HG02588 (cell line): Measurements from ENCODE around the gene CRABP1.

ENCODE experiments used
- ATAC-seq: cut with Tn5 transposase; IDR thresholded peaks from one replicate; pipeline ENCODE4 v1.9.1; 2021; ENCODE audit warnings: mild to moderate bottlenecking, moderate library complexity; ENCODE audit not compliant: unreplicated experiment

The CRABP1 gene

GRCh38 chr15:78343276-78344060 is 3.3 kb downstream of the CRABP1 start:
- no peak for ATAC-seq

GRCh38 chr15:78345396-78346125 is 5.4 kb downstream of the CRABP1 start:
- ATAC-seq = no peak

- ATAC-seq = no peak
Measured at GRCh38 chr15:78347586-78348543, 7.7 kb downstream of the CRABP1 start.

GRCh38 chr15:78350058-78350457 is 9.9 kb downstream of the CRABP1 start:
- no peak for ATAC-seq

GRCh38 chr15:78351539-78351938 is 11.4 kb downstream of the CRABP1 start:
- no peak for ATAC-seq

- ATAC-seq = no peak
Measured at GRCh38 chr15:78353093-78353492, 12.9 kb downstream of the CRABP1 start.

GRCh38 chr15:78355177-78355576 is 15.0 kb downstream of the CRABP1 start:
- ATAC-seq = no peak

- ATAC-seq = no peak
Measured at GRCh38 chr15:78358102-78358870, 18.1 kb downstream of the CRABP1 start.

GRCh38 chr15:78359041-78359808 is 19.1 kb downstream of the CRABP1 start:
- no peak for ATAC-seq

GRCh38 chr15:78360367-78360801 is 20.2 kb downstream of the CRABP1 start:
- ATAC-seq = no peak

GRCh38 chr15:78360958-78361718 is 21.0 kb downstream of the CRABP1 start:
- no peak for ATAC-seq

GRCh38 chr15:78361771-78362506 is 21.8 kb downstream of the CRABP1 start:
- ATAC-seq = no peak

- no peak for ATAC-seq
Measured at GRCh38 chr15:78362716-78363380, 22.7 kb downstream of the CRABP1 start.

GRCh38 chr15:78363381-78363734 is 23.2 kb downstream of the CRABP1 start:
- no peak for ATAC-seq

GRCh38 chr15:78364233-78364632 is 24.1 kb downstream of the CRABP1 start:
- ATAC-seq = no peak

GRCh38 chr15:78365917-78366316 is 25.8 kb downstream of the CRABP1 start:
- ATAC-seq = no peak

- no peak for ATAC-seq
Measured at GRCh38 chr15:78366342-78366741, 26.2 kb downstream of the CRABP1 start.

- ATAC-seq = no peak
Measured at GRCh38 chr15:78368651-78369050, 28.5 kb downstream of the CRABP1 start.
